ENCODE measurements around the gene SETBP1.

Gene SETBP1

GRCh38 chr18:44916429-44917207 is 235.9 kb downstream of the SETBP1 start:
- no peak for DNase-seq

- DNase-seq: no peak
Observed at GRCh38 chr18:44917216-44918141, 236.8 kb downstream of the SETBP1 start.

- DNase-seq: no peak
Observed at GRCh38 chr18:44918142-44918476, 237.4 kb downstream of the SETBP1 start.

- no peak for DNase-seq
Observed at GRCh38 chr18:44920441-44920840, 239.8 kb downstream of the SETBP1 start.

GRCh38 chr18:44921974-44922373 is 241.3 kb downstream of the SETBP1 start:
- no peak for DNase-seq

GRCh38 chr18:44922968-44923367 is 242.3 kb downstream of the SETBP1 start:
- DNase-seq: no peak

DNA sequence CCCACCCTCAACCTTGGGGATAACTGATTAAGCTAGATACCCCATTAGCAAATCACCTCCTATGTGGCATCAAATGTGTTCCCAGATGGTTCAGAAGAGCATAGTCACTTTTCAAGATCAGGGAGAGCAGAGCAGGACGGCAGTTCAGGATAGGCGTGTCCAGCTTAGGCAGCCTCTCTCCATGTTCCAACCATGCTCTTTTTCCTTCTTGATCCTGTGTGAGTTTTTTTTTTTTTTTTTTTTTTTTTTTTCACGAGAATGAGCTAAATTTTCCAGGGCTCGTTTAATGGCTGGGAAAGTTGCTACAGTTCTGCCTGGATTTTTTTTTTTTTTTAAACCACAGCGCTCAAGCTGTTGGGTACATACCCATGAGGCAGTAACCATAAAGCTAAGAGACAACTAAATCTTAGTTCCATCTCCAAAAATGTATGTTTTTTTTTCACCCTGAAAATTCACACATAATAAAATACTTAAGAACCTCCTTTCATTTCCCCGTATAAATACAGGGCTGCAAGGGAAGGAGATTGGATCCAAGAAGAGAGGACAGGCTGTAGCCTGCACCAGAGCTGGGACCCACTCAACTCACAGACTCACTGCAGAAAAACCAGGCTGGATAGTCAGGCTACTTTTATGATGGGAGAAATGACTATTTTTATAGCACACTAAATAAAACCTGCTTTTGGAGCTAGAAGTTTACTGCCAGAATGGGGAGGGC is 244.3 kb downstream of the SETBP1 start:
- no peak for DNase-seq

- no peak for DNase-seq
Observed at GRCh38 chr18:44927127-44927849, 246.6 kb downstream of the SETBP1 start.

GRCh38 chr18:44934901-44935300 is 254.2 kb downstream of the SETBP1 start:
- no peak for DNase-seq

DNA sequence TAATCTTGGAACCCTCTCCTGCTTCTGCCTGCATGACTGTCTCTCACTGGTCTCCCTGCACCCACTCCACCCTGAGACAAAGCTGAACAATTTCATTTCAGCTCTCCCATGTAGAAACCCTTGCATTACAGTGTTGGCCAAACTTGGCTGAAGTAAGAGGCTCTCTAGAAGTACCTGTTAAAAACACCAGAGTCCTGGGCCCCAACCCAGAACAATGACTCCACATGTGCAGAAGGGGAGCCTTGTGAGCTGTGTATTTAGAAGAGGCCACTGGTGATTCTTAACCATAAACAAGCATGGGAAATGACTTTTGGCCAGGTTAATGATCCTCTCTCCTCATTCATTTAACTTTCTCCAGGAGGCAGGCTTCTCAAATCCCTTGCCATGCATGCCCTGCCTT is 254.8 kb downstream of the SETBP1 start:
- no peak for DNase-seq

DNA sequence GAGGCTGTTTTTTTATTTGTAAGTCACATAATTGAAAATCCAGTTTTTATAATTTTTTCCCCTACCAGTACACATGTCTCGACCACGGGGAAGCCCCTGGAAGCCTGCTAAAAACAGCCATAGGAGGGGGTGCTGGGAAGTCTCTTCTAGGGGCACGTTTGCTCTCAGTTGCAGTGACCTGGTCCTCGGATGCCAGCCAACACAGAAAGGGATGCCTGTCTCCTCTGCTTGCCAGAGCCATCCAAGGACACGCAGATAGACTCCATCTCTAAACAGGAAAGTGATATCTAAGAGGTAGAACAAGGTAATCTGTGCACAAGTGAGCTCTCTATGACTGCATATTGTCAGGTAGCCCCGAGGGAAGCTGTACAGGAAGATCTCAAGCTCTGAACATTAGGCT is 255.8 kb downstream of the SETBP1 start:
- no peak for DNase-seq

- DNase-seq: peak; percentile 89
Observed at GRCh38 chr18:44937960-44938719, 257.5 kb downstream of the SETBP1 start.

DNA sequence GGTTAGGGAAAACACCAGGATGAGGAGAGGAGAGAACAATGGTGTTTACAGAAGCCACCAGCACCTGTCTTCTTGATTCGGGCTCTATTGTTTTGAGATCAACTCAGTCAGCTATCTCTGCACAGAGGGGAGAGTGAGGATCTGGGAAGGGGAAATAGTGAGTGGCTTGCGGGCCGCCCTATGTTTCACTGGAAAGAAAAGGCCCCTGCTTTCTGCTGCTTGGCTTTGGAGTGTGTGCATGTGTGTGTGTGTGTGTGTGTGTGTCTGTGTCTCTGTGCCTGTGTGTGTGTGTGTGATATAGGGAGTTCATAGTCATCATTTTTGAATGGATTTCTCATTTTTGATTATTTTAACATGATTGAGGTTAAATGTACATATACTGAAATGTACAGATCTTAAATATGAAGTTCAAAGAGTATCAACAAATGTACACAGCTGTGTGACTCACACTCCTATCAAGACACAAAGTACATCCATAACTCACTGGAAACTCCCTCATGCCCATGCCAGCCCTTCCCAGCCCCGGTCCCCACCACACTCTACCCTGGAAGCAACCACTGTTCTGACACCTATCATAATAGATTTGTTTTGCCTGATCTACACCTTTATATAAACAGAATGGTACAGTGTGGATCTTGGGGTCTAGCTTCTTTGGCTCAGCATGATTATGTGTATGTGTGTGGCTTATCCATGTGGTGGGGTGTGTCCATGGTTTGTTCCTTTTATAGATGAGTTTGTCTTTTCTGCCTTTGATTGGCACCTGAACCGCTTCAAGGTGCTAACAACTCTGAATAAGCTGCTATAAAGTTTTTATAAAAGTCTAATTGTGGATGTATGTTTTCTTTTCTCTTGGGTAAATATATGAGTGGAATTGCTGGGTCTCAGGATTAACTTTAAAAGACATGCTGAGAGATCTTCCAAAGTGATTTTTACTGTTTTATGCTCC is 258.3 kb downstream of the SETBP1 start:
- DNase-seq: no peak

- no peak for DNase-seq
Observed at GRCh38 chr18:44941516-44941915, 260.8 kb downstream of the SETBP1 start.

GRCh38 chr18:44942073-44942472 is 261.4 kb downstream of the SETBP1 start:
- DNase-seq: no peak

GRCh38 chr18:44943311-44943881 is 262.7 kb downstream of the SETBP1 start:
- DNase-seq: no peak

DNA sequence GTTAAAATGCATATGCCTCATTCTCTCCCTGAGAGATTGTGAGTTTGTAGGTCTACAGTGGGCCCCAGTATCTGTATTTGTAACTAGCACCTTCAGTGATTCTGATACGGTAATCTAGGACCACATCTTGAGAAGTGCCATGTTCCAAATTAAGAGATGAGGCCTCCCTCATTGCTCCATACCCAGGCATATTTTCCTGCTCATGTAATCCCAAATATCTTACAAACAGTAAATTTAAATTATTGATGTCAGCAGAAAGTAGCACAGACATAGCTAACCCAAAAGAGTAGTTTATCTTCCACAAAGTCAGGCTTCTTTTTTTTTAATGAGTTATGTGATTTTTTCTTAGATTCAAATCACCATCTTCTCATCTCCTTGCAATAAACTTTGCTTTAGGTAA is 263.8 kb downstream of the SETBP1 start:
- no peak for DNase-seq

- DNase-seq: peak; percentile 89
Observed at GRCh38 chr18:44945888-44946401, 265.3 kb downstream of the SETBP1 start.

DNA sequence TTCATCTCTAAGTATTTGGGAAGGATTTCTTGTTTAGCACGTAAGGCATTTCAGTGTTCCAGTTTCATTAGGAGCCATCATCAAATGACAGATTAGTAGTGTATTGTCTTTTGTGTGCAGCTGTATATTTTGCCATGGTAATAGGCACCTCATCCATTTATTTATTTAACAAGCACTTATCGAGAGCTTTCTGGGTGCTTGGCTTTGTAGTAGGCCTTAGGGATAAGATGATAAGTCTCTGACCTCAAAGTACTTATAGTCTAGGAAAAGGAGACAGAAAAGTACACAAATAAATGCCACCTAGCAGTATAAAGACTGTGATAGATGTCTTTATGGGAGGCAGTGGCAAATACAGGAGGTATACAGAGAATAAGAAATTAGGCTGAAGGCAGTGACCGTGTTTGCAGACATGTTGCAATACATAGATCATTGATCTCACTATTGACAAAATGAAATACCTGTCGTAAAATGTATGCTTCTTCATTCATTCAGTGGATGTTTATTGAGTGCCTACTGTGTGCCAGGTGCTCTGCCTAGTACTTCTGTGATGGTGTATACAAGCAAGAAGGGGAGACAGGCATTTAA is 265.9 kb downstream of the SETBP1 start:
- peak; percentile 89 for DNase-seq

- no peak for DNase-seq
Observed at GRCh38 chr18:44949967-44950366, 269.3 kb downstream of the SETBP1 start.
